GM12891 (cell line): ENCODE measurements around the gene SRPK1.

Experiments used
- PAX5 ChIP-seq: IDR thresholded peaks from 2 replicates; pipeline ENCODE4 v1.6.1; 2011; ENCODE audit warnings: low read length, moderate library complexity, mild to moderate bottlenecking; ENCODE audit not compliant: insufficient read depth, severe bottlenecking
- POLR2A ChIP-seq: IDR thresholded peaks from 2 replicates; pipeline ENCODE4 v1.6.1; 2011; ENCODE audit warnings: low read depth, low read length, control low read depth
- POLR2AphosphoS5 ChIP-seq: IDR thresholded peaks from 2 replicates; pipeline ENCODE4 v1.6.1; 2011; ENCODE audit warnings: low read depth, low read length, control low read depth
- SPI1 ChIP-seq: IDR thresholded peaks from 2 replicates; pipeline ENCODE4 v1.6.1; 2011; ENCODE audit warnings: low read depth, low read length, control low read depth
- TAF1 ChIP-seq: IDR thresholded peaks from 2 replicates; pipeline ENCODE4 v1.6.1; 2011; ENCODE audit warnings: low read depth, low read length, control low read depth

DNA sequence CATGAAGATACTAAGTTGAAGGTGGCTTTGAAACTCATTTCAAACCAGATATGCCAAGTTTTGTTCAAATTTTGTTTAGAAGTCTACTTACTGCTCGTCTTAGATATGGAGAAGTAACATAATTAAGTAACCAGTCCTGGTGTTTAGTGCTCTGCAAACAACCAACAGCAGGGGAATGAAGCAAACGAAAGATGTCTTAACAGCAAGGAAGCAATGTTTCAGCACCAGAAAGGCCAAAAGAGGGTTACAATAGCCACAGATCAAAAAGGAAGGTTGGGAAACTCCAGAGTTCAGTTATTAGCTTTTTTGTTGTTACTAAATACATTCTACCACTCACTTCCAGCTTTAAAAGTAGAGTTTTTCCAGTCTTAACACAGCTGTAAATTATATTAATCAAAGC lies 70.7 kb downstream of the SRPK1 start:
- TF ChIP-seq POLR2A (no peak), TAF1 (no peak), POLR2AphosphoS5 (no peak), SPI1 (no peak), PAX5 (no peak)
